GM18507 (cell line): ENCODE measurements around the gene TMEM169.

Experiments
- DNase-seq: peaks from one replicate; pipeline ENCODE4 v3.0.0; 2011; ENCODE audit warnings: low read depth; ENCODE audit not compliant: insufficient read length; ENCODE audit errors: extremely low spot score
- FAIRE-seq: peaks from 2 replicates; lab custom pipeline; 2011; peaks lifted over from hg19 to GRCh38; lab: Jason Lieb, UNC

TMEM169 gene, protein sequence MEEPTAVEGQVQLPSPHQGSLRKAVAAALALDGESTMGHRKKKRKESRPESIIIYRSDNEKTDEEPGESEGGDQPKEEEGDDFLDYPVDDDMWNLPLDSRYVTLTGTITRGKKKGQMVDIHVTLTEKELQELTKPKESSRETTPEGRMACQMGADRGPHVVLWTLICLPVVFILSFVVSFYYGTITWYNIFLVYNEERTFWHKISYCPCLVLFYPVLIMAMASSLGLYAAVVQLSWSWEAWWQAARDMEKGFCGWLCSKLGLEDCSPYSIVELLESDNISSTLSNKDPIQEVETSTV

DNA sequence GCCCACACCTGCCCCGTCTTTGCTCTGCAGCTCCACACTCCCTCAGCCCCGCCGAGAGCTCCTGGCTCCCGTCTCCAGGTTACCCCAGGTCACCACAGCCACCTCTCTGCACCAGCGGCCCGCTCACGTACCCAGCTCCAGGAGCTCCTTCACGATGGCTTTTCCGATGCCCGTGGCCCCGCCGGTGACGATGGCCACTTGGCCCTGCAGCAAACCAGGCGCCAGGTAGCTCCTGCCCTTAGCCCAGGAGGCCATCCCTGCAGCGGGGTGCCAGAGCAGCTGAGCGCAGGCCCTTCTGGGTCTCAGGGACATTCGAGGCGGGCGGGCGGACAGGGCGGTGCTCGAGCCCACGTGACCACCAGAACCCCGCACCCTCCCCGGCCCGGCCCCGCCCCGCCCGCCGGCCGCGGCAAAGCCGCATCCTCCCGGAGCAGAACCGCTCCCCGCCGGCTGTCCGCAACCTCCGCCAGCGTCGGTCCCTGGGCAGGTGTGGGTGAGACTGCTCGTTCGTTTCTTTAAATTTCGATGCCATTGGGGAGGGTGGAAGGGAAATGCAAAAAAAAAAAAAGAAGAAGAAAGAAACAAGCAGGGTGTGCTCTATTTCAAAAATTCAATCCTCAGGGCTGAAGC, at the start of gene TMEM169, which contains the start of gene PECR:
Gene TMEM169 (plus strand): TSS at position 433 of the 630 bp plus-strand sequence. CDS start 14,045 bp downstream, outside the sequence.
Gene PECR (minus strand): TSS at position 323 of the 630 bp plus-strand sequence. CDS start 68 bp downstream, at position 255.
- FAIRE-seq = peak; percentile 64
- DNase-seq = peak; percentile 73

DNA sequence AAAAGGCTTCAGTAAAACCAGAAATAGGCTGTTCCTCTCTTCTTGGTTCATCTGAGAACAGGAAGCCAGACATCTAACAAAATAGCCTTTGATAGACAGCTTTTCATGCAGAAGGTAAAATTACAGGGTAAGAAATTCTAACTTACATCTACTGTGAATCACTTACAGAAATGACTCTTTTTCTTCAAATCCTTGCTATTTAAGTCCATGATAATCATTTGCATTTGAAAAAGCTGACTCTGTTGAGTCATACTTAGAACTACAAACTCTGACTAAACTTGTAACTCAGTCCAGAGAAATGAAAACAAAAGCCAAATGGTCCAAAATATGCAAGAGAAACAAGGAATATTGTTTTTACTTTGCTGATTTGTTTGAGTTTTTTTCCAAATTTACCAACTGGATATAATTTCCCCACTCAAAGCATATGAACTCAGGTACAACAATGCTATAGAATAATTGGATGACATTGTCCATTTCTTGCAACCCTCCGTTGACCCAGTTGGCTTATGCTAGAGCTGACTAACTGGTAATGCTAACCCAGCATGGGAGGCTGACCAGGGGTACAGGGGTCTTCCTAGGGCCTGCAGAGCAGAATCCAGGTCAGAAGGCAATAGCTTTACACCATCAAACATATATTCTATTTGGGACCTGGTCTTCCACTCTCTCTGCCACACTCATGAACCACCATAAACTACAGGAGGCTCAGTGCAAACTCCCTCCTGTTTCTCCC, 49.6 kb upstream of the TMEM169 start:
- peak; percentile 83 for FAIRE-seq
- no peak for DNase-seq

DNA sequence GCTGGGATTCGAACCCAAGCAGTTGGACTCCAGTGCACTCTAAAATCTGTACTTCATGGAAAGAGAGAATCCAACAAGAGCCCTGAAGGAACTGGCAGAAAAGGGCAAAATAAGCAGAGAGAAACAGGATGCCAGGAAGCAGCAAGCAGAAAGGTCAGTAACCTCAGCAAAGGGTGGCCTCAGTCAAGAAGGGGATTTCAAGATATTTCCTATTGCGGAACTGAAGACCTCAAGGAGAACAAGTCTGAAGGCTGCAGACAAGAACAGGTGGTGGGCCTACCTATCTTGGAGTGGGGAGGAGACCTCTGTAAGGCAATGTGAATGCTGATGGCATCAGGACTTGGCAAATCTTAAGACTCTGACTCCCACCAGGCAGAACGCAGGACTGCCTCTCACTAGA, 48.3 kb upstream of the TMEM169 start:
- DNase-seq (no peak), FAIRE-seq (peak; percentile 73)

DNA sequence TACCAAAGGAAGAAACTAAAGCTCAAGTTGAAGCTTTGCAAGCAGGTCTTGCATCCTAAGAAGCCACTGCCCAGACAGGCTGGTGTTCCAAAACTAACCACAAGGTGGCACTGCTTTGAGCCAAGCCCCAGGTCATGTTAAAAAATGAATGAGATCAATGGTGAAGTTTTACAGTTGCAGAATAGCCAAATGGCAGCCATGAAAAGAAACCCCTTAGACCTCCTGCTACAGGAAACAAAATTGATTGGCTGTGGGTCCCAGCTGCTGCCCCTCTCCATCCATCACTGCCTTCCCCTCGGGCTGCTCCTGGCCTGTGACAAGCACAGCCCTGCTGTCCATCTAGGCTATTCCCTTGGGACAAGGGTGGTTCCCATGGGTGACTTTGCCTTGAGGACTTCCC, 47.7 kb upstream of the TMEM169 start:
- DNase-seq (no peak), FAIRE-seq (peak; percentile 86)

DNA sequence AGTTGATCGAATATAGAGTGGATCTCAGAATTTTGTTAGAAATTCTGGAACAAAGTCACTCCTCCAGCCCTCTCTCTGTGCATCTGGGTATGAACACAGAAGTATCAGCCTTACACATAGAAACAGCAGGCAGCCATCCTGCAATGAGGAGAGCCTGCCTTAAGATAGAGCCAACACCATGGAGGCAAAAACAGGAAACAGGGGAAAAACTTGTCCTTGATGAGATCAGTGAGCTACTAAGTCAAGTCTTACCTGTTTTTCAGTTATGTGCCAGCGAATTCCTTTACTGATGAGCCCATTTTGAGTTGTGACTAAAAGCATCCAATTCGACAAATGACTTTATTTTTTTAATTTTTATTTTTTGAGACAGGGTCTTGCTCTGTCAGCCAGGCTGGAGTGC, 41.8 kb upstream of the TMEM169 start:
- FAIRE-seq (no peak), DNase-seq (no peak)

DNA sequence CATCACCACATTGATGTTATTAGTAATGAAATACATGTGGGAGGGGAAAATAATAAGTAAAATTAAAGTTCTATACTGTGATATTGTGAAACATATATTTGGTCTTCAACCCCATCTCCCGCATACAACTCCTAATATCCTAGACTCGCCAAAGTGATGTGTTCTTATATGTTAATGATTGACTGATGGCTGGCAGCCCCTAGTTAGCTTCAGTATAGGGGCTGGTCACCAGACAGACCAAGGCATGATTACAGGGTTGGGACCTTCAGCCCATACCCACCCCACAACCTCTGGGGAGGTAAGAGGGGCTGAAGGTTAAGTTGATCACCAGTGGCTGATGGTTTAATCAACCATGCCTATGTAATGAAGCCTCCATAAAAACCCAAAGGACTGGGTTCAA, 40.3 kb upstream of the TMEM169 start:
- no peak for FAIRE-seq
- DNase-seq = no peak

DNA sequence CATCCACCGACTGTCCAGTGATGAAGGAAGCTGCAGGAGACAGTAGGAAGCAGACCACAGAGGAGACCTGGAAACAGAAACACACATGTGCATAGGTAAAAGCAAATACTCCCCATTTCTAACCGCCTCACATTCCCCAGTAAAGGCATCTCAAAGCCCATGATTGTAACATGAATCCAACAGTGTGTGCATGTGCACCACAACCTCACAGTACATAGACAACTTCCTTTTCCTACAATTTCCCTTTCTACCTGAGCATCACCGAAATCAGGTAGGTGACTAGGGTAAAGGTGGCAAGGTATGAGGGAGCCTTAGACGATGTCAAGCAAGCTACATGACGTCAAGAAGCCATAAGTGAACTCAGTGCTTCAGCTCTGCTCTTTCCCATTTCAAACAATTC, 37.8 kb upstream of the TMEM169 start:
- no peak for FAIRE-seq
- no peak for DNase-seq

DNA sequence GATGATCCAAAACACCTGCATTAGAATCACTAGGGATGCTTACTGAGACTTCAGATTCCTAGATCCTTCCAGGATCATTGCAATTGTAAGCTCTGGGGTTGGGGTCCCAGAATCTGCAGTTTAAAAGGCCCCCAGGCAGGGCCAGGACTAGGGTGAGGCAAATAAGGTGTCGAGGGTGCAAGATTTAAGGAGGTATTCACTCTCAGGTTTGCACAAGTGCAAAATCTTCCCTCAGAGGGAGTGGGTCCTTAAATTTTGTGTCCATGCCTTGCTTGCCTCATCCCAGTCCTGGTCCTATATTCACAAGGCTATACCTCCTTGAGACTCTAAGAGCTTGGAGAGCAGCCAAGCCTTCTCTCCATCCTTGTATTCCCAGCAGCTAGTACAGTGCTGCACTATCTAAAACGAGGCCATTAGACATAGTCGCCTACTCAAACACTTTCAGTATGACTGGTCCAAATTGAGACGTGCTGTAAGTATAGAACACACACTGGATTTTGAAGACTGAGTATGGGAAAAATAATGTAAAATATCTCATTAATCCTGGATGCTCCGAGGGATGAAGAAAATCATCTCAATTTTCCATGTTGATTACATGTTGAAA, 36.7 kb upstream of the TMEM169 start:
- FAIRE-seq (peak; percentile 68), DNase-seq (no peak)

DNA sequence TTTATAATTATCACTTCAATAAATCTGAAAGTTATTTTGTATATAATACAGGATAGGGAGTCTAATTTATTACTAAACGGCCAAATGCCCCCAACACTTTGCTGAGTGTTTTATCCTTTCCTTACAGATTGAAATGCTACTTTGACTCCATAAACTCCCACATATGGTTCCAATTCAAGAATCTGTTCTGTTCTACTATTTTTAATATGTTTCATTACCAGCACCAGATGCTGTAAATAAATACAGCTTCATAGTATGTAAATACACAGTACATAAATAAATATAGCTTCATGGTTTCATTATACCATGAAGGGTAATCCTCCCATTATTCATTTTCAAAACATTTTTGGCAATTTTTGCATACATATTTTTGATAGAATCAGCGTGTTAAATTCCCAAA, 34.3 kb upstream of the TMEM169 start:
- FAIRE-seq = no peak

DNA sequence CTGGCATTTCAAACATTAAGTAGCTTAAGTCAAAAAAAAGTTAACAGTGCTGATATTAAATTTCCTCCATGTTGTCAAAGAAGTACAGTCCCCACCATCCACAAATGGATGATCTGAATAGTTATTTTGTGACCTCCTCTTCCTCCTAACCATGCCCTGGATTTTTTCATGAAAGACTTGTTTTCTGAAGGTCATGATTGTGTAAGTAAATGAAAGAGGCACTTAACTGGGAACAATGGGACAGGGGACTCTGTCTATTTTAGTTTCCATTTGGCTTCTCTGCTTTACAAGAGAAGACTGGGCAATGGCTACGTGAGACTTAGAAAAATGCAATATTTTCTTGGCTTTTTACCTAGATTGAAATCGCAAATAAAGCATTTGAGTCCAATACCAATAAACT, 32.3 kb upstream of the TMEM169 start:
- no peak for FAIRE-seq
- DNase-seq = no peak

More for the DNA sequence above, 34.3 kb upstream of the TMEM169 start:
- no peak for DNase-seq

DNA sequence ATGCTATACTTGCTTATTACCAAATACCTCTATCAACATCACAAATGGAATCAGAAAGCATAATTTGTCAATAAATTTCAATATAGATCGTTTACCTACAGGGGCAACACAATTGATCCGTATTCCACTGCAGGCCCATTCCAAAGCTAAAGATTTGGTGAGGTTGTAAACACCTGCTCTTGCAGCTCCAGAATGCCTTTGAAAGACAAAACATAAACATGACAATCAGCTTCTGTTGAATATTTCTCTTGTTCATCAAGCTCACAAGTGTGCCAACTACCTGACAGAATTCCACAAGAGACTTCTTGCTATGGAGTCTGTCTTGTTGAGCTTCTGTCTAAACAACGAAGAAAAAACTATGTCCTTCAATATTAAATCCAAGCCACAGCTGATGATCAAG, 30.4 kb upstream of the TMEM169 start:
- DNase-seq (no peak), FAIRE-seq (no peak)

DNA sequence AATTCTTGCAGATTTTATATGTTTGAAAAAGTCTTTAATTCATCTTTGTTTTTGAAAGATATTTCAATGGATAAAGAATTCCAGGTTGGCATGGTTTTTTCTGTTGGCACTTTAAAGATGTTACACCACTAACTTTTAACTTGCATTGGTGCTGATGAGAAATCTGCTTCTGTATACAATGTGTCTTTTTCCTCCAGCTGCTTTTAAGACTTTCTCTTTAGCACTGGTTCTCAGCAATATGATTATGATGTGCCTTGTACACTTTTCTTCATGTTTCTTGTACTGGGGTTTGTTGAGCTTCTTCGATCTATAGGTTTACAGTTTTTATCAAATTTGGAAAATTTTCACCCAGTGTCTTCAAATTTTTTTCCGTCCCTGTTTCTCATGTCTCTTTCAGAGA, 29.3 kb upstream of the TMEM169 start:
- no peak for FAIRE-seq

DNA sequence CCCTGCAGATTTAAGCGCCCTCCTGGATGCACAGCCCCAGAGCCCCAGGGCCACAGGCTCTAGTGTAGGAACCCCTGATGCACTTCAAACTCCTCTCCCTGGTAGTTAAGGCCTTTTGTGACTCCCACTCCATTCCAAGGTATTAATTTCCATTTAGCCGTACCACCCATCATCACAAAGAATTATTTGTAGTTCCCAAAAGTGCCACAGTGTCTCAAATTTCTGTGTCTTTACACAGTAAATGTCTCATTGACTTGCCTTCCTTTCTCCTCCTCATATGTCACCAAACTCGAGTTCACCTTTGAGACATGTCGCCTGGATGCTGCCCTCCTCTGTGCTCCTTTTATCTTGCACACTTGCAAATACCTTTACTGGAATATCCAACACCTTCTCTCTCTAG, 26.0 kb upstream of the TMEM169 start:
- no peak for FAIRE-seq
- DNase-seq = no peak

More for the DNA sequence above, 29.3 kb upstream of the TMEM169 start:
- no peak for DNase-seq

DNA sequence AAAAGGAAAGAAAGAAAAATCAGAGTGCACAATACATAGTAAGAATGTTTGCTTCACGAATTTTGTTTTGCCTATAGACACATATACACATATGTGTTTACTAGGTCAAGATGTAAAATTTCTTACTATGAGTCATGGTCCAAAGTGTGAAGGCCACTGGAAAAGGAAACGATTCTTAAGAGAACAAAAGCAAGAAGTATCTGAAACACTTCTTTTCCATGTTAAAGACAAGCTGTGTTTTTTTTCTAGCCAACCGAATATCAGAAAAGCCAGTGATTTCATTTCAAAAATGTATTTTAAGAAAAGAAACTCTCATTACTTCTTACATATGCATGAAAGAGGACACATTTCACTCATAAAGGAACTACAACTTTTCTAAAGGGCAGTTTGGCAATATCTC, 25.0 kb upstream of the TMEM169 start:
- DNase-seq = no peak
- no peak for FAIRE-seq

DNA sequence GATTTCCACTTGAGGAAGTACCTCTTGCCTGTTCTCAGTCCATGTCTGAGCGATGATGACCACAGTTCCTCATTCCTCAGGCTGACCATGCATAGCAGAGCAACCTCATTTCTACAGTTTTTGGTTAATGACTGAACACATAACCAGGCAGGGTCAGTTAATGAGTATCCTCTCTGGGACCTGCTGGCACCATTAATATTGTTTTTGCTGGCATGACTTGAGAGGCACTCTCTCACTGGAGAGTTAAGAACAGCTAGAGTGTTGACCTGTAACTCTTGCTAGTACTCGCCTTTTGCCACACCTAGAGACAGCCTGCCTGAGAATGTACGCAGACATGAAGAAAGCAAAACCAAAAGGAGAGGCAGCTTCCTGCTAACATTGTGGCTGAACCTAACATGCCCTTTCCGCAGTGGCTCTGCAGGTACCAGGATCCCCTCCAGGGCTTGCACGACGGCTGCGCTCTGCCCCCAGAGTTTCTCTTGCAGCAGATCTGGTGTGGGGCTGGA, 24.0 kb upstream of the TMEM169 start:
- DNase-seq = peak; percentile 53
- peak; percentile 99 for FAIRE-seq

DNA sequence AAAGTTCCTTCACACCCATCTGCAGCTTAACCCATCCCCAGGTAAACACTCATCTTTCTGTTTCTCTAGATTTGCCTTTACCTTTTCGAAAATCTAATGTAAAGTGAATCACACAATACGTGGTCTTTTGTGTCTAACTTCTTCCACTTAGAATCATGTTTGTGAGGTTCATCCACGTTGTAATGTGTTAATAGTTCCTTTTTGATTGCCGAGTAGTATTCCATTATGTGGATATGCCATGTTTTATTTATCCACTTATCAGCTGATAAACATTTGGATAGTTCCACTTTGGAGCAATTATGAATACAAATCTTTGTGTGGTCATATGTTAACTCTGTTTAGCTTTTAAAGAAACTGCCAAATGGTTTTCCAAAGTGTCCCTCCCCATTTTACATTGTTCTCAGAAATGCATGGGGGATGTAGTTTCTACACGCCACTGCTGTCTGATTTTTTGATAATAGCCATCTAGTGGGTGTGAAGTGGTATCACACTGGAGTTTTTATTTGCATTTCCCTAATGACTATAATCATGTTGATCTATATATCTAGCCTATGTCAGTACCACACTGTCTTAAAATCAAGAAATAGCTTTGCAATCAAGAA, 22.4 kb upstream of the TMEM169 start:
- DNase-seq (no peak), FAIRE-seq (peak; percentile 57)

DNA sequence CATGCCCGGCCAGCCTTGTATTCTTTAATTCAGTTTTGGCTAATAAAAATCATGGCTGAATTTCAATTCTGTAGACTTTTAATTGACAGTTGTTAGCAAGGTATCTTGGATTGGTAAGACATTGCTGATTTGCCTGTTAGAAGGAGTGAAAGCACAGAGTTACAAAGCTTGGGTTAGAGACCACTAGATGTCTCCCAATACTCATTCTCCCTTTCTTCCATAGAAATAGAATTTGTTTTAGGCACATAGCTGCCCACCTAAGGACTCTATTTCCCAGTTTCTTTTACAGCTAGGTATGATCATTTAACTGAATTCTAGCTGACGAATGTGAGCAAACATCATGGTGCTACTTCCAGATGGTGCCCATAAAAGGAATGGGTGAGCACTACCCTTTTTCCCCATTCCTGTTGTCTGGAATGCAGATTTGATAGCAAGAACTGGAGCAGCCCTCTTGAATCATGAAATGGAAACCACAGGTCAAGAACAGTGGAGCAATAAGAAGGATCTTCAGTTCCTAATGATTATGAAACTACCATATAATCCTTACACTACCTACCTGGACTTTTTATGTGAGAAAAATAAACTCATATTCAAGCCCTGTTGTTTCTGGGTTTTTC, 17.6 kb upstream of the TMEM169 start:
- no peak for FAIRE-seq
- DNase-seq = no peak

DNA sequence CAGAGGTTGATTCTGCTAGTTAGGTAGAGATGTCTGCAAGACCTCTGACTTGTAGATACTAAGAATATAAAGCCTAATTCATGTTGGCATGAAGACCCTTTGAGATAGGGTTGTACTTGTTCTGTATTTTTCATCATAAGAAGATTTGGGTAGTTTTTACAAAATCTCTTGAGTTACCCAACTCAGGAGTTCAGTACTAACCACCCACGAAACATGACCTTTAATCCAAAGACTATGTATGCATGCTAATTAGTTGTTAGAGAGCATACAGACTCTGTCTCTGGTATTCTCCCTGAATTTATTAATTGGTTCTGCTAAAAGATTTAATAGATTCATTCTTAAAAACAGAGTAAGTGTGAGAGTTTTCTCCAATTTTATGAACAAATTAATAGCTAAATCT, 17.1 kb upstream of the TMEM169 start:
- no peak for FAIRE-seq
- DNase-seq = no peak

DNA sequence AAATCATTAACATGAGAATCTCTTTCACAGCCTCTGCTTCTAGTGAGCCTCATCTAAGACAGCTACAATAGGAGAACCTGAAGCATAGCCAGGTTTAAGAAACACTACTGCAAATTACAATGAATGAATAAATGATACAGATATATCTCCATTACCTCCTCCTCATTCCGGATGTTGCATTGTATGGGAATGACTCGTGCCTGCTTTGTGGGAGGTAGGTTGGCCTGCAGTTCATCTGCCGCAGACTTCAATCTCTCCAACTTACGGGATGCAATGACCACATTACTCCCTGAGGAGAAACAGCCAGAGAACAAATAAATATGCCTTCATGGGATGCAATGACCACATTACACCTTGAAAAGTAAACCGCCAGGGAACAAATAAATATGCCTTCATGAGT, 15.5 kb upstream of the TMEM169 start:
- DNase-seq = no peak
- FAIRE-seq = no peak
